ENCODE measurements around the gene ZDHHC1.

Gene ZDHHC1

GRCh38 chr16:67399749-67400704 lies 16.2 kb downstream of the ZDHHC1 start:
- DNase-seq (ENCODE audit: extremely low read depth, low read depth), result no peak

GRCh38 chr16:67399218-67399733 lies 17.0 kb downstream of the ZDHHC1 start:
- DNase-seq (ENCODE audit: extremely low read depth, low read depth), result no peak
- peak; percentile 54 for TF ChIP-seq CTCF (IDR thresholded peaks at IDR 0.05; ENCODE audit: low read depth, low read length)

More at GRCh38 chr16:67399749-67400704, 16.2 kb downstream of the ZDHHC1 start:
- TF ChIP-seq CTCF (IDR thresholded peaks at IDR 0.05; ENCODE audit: low read depth, low read length), result no peak

GRCh38 chr16:67398546-67399217 lies 17.6 kb downstream of the ZDHHC1 start:
- no peak for DNase-seq (ENCODE audit: extremely low read depth, low read depth)
- no peak for TF ChIP-seq CTCF (IDR thresholded peaks at IDR 0.05; ENCODE audit: low read depth, low read length)

- no peak for DNase-seq (ENCODE audit: extremely low read depth, low read depth)
- no peak for TF ChIP-seq CTCF (IDR thresholded peaks at IDR 0.05; ENCODE audit: low read depth, low read length)
Observed at GRCh38 chr16:67397812-67398545, 18.3 kb downstream of the ZDHHC1 start.

GRCh38 chr16:67397036-67397801 lies 19.1 kb downstream of the ZDHHC1 start:
- no peak for DNase-seq (ENCODE audit: extremely low read depth, low read depth)
- no peak for TF ChIP-seq CTCF (IDR thresholded peaks at IDR 0.05; ENCODE audit: low read depth, low read length)

GRCh38 chr16:67396159-67397035 lies 19.9 kb downstream of the ZDHHC1 start:
- TF ChIP-seq CTCF (IDR thresholded peaks at IDR 0.05; ENCODE audit: low read depth, low read length), result no peak
- DNase-seq (ENCODE audit: extremely low read depth, low read depth), result no peak

Data from AG09319 (cell line).